Panc1 (cell line): Measurements from ENCODE around the gene AKAP10. TPM values are rescaled to one million over a fixed set of nuclear protein-coding genes. Genes with fewer than 3 reads are reported as not detected.

Experiments
- ATAC-seq: fragments of 200-7000 bp; cut with Tn5 transposase; 2 replicates; pipeline ENCODE4 v1.9.1; 2020; ENCODE audit warnings: mild to moderate bottlenecking, moderate library complexity
- BruUV-seq: library from RNA; stranded (reverse); fragments of 400-500 nt; replicated peaks from 2 replicates; lab custom pipeline; 2021; lab: Mats Ljungman, UMichigan
- CTCF ChIA-PET: fragments of 300-600 bp; sonication (Branson Sonifier 250); formaldehyde crosslinking; loops from one replicate; lab custom pipeline; 2022; ENCODE audit warnings: antibody characterized with exemption; lab: Charles Lee
- POLR2A ChIA-PET: fragments of 300-600 bp; sonication (Branson Sonifier 250); formaldehyde crosslinking; loops from one replicate; lab custom pipeline; 2022; ENCODE audit warnings: antibody characterized with exemption; lab: Charles Lee
- DNase-seq: peaks from one replicate; pipeline ENCODE4 v3.0.0-alpha.2; 2010; ENCODE audit warnings: low read depth, low spot score
- H3K27ac ChIP-seq: 2 replicates; pipeline ENCODE4 v1.5.1; 2011; ENCODE audit warnings: mild to moderate bottlenecking, low read length, inconsistent platforms
- H3K27me3 ChIP-seq: fragments of 200-500 bp; sonication (Bioruptor generic); 2 replicates; pipeline ENCODE4 v1.6.0; 2014; ENCODE audit warnings: low read length, inconsistent platforms; ENCODE audit not compliant: control insufficient read depth, insufficient read depth
- H3K36me3 ChIP-seq: fragments of 200-500 bp; sonication (Bioruptor generic); 2 replicates; pipeline ENCODE4 v1.5.1; 2014; ENCODE audit warnings: inconsistent platforms, mild to moderate bottlenecking, low read length, moderate library complexity; ENCODE audit not compliant: control insufficient read depth, insufficient read depth
- H3K4me1 ChIP-seq: 2 replicates; pipeline ENCODE4 v1.5.1; 2011; ENCODE audit warnings: inconsistent platforms, mild to moderate bottlenecking, low read length, moderate library complexity; ENCODE audit not compliant: control insufficient read depth, insufficient read depth
- H3K4me3 ChIP-seq, 2 experiments: 2 replicates each; pipeline ENCODE4 v1.5.1; 2011 to 2012; ENCODE audit warnings: low read depth in 2 of 2, low read length in 2 of 2, mild to moderate bottlenecking in 2 of 2, inconsistent platforms in 1 of 2, moderate library complexity in 1 of 2
- H3K9me3 ChIP-seq: fragments of 200-500 bp; sonication (Bioruptor generic); 2 replicates; pipeline ENCODE4 v1.5.1; 2014; ENCODE audit warnings: low read depth, mild to moderate bottlenecking, inconsistent platforms, low read length, moderate library complexity; ENCODE audit not compliant: control insufficient read depth, insufficient read depth
- CTCF ChIP-seq: fragments of 450-650 bp; IDR thresholded peaks from 2 replicates; pipeline ENCODE4 v1.5.1; 2017; ENCODE audit warnings: mild to moderate bottlenecking
- POLR2AphosphoS5 ChIP-seq: IDR thresholded peaks from 2 replicates; pipeline ENCODE4 v1.6.1; 2012; ENCODE audit warnings: mild to moderate bottlenecking, low read depth, low read length, moderate library complexity
- REST ChIP-seq, 2 experiments: IDR thresholded peaks; 2 replicates each; pipeline ENCODE4 v1.6.1; 2011 to 2012; ENCODE audit warnings: low read depth in 2 of 2, control low read depth in 1 of 2, low read length in 1 of 2, mild to moderate bottlenecking in 1 of 2, moderate library complexity in 1 of 2; ENCODE audit not compliant: insufficient read depth in 1 of 2
- SIN3A ChIP-seq: IDR thresholded peaks from 2 replicates; pipeline ENCODE4 v1.6.1; 2012; ENCODE audit warnings: low read depth, mild to moderate bottlenecking, low read length, moderate library complexity, borderline replicate concordance; ENCODE audit not compliant: insufficient read depth
- TCF7L2 ChIP-seq: IDR thresholded peaks from 2 replicates; pipeline ENCODE4 v1.6.1; 2011; ENCODE audit warnings: mild to moderate bottlenecking, low read depth, low read length, inconsistent platforms
- in situ Hi-C: cut with HindIII; loops from 2 replicates; pipeline ENCODE4 v1.10.0; 2016; ENCODE audit warnings: low sequenced_read_pairs, low pct_unique_long_range_greater_than_20kb
- intact Hi-C: fragments of 100-400 bp; cut with micrococcal nuclease; formaldehyde crosslinking; loops from one replicate; pipeline ENCODE4 v1.10.0; 2022; ENCODE audit not compliant: unreplicated experiment
- total RNA-seq: library from RNA; stranded (reverse); gene quantifications from one replicate; pipeline ENCODE4 v1.2.1, GENCODE V29; 2021; ENCODE audit not compliant: unreplicated experiment

The AKAP10 gene
- total RNA-seq, 1 experiment from 2014 or later, result 24.6 TPM

DNA sequence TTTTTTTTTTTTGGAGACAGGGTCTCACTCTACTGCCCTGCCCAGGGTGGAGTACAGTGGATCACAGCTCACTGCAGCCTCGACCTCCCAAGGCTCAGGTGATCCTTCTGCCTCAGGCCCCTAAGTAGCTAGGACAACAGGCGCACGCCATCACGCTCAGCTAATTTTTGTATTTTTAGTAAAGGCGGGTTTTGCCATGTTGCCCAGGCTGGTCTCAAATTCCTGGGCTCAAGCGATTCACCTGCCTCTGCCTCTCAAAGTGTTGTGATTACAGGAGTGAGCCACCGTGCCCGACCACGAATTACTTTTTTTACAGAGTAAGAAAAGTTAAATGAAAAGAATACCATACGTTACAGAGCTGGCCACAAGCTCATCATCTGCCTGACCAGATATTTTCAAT lies 38.9 kb downstream of the AKAP10 start:
- Histone ChIP-seq H3K4me1 (peaks cover 4% of the 10 kb centered on the region; the same call in 1 of the 2 replicates), H3K27ac (no peak overlapping the region), H3K4me3 (no peak overlapping the region), H3K27me3 (no peaks in the 10 kb centered on the region), H3K9me3 (no peaks in the 10 kb centered on the region), H3K36me3 (peaks cover 31% of the 10 kb centered on the region)
- in situ Hi-C loops (no loop called here), intact Hi-C loops (no loop called here)
- DNase-seq (no peak), ATAC-seq (no peak)
- no TSS peak for BruUV-seq
- TF ChIP-seq REST (IDR thresholded peaks at IDR 0.05; ENCODE audit: insufficient read depth in 1 of 2, low read depth in 2 of 2, low read length in 1 of 2), result no peak
- no peak for TF ChIP-seq POLR2AphosphoS5
- no peak for TF ChIP-seq TCF7L2
- no peak for TF ChIP-seq SIN3A
- no peak for TF ChIP-seq CTCF
- ChIA-PET POLR2A (no interaction called here), CTCF (no interaction called here)

GRCh38 chr17:19937522-19937921 lies 40.1 kb downstream of the AKAP10 start:
- H3K36me3 ChIP-seq, result peaks cover 40% of the 10 kb centered on the region
- ATAC-seq (no peak), DNase-seq (no peak)
- H3K27ac ChIP-seq, result no peak overlapping the region
- no TSS peak for BruUV-seq
- H3K27me3 ChIP-seq, result no peaks in the 10 kb centered on the region
- TF ChIP-seq POLR2AphosphoS5 (no peak), CTCF (no peak), REST (IDR thresholded peaks at IDR 0.05; ENCODE audit: insufficient read depth in 1 of 2, low read depth in 2 of 2, low read length in 1 of 2) (no peak), SIN3A (no peak), TCF7L2 (no peak)
- no peak overlapping the region for H3K4me3 ChIP-seq
- intact Hi-C loops (no loop called here), in situ Hi-C loops (no loop called here)
- POLR2A ChIA-PET, result no interaction called here
- CTCF ChIA-PET, result no interaction called here
- no peaks in the 10 kb centered on the region for H3K9me3 ChIP-seq
- H3K4me1 ChIP-seq, result peaks cover 4% of the 10 kb centered on the region; the same call in 1 of the 2 replicates
